ENCODE measurements around the gene CFAP99. TPM values are rescaled to one million over a fixed set of nuclear protein-coding genes. Genes with fewer than 3 reads are reported as not detected.

Gene CFAP99
- total RNA-seq, 1 experiment from 2014 or later: 0.33 TPM

GRCh38 chr4:2423066-2423465, 4.3 kb downstream of the CFAP99 start:
- in situ Hi-C loops (cut with HindIII; ENCODE audit: low pct_unique_long_range_greater_than_20kb, low sequenced_read_pairs): no loop called here
- no peak for ATAC-seq
- Histone ChIP-seq H3K4me3 (ENCODE audit: low read depth in 2 of 2, low read length in 2 of 2) (no peak overlapping the region), H3K36me3 (ENCODE audit: control insufficient read depth, insufficient read depth, low read length) (no peaks in the 10 kb centered on the region), H3K27me3 (ENCODE audit: control insufficient read depth, insufficient read depth, low read length) (no peaks in the 10 kb centered on the region), H3K27ac (ENCODE audit: low read length) (no peak overlapping the region), H3K9me3 (ENCODE audit: control insufficient read depth, insufficient read depth, low read depth, low read length) (no peaks in the 10 kb centered on the region), H3K4me1 (ENCODE audit: control insufficient read depth, insufficient read depth, low read length) (no peaks in the 10 kb centered on the region)
- DNase-seq (ENCODE audit: low read depth, low spot score): no peak
- ChIA-PET POLR2A (no interaction called here), CTCF (no interaction called here)
- intact Hi-C loops (cut with micrococcal nuclease; ENCODE audit: unreplicated experiment): no loop called here
- no TSS peak for BruUV-seq (replicated peaks)
- TF ChIP-seq REST (IDR thresholded peaks at IDR 0.05; ENCODE audit: insufficient read depth in 1 of 2, low read depth in 2 of 2, low read length in 1 of 2): no peak
- TF ChIP-seq CTCF (IDR thresholded peaks at IDR 0.05): no peak
- TF ChIP-seq POLR2AphosphoS5 (IDR thresholded peaks at IDR 0.05; ENCODE audit: low read depth, low read length): no peak
- TF ChIP-seq TCF7L2 (IDR thresholded peaks at IDR 0.05; ENCODE audit: low read depth, low read length): no peak
- no peak for TF ChIP-seq SIN3A (IDR thresholded peaks at IDR 0.05; ENCODE audit: borderline replicate concordance, insufficient read depth, low read depth, low read length)

GRCh38 chr4:2423695-2424094, 4.9 kb downstream of the CFAP99 start:
- ATAC-seq (no peak), DNase-seq (ENCODE audit: low read depth, low spot score) (no peak)
- Histone ChIP-seq H3K36me3 (ENCODE audit: control insufficient read depth, insufficient read depth, low read length) (no peaks in the 10 kb centered on the region), H3K27ac (ENCODE audit: low read length) (no peak overlapping the region), H3K4me3 (ENCODE audit: low read depth in 2 of 2, low read length in 2 of 2) (no peak overlapping the region), H3K27me3 (ENCODE audit: control insufficient read depth, insufficient read depth, low read length) (no peaks in the 10 kb centered on the region), H3K4me1 (ENCODE audit: control insufficient read depth, insufficient read depth, low read length) (no peaks in the 10 kb centered on the region), H3K9me3 (ENCODE audit: control insufficient read depth, insufficient read depth, low read depth, low read length) (no peaks in the 10 kb centered on the region)
- intact Hi-C loops (cut with micrococcal nuclease; ENCODE audit: unreplicated experiment): no loop called here
- CTCF ChIA-PET: no interaction called here
- POLR2A ChIA-PET: no interaction called here
- no TSS peak for BruUV-seq (replicated peaks)
- TF ChIP-seq TCF7L2 (IDR thresholded peaks at IDR 0.05; ENCODE audit: low read depth, low read length) (no peak), SIN3A (IDR thresholded peaks at IDR 0.05; ENCODE audit: borderline replicate concordance, insufficient read depth, low read depth, low read length) (no peak), CTCF (IDR thresholded peaks at IDR 0.05) (no peak), POLR2AphosphoS5 (IDR thresholded peaks at IDR 0.05; ENCODE audit: low read depth, low read length) (no peak), REST (IDR thresholded peaks at IDR 0.05; ENCODE audit: insufficient read depth in 1 of 2, low read depth in 2 of 2, low read length in 1 of 2) (no peak)
- in situ Hi-C loops (cut with HindIII; ENCODE audit: low pct_unique_long_range_greater_than_20kb, low sequenced_read_pairs): no loop called here

Data from Panc1 (cell line).